Trophoblast cell (in vitro differentiated cells and primary cell): ENCODE measurements around the gene EFR3B.

Experiments used
- DNase-seq, 2 donors: peaks; one replicate each; pipeline ENCODE4 v3.0.0-alpha.2; 2016
- H2AFZ ChIP-seq: 2 replicates; pipeline ENCODE4 v1.6.1; 2013; ENCODE audit warnings: low read length, moderate library complexity, mild to moderate bottlenecking; ENCODE audit not compliant: insufficient read depth, poor library complexity
- H2AK5ac ChIP-seq: 2 replicates; pipeline ENCODE4 v1.6.1; 2013; ENCODE audit warnings: mild to moderate bottlenecking, low read length
- H2BK120ac ChIP-seq: 2 replicates; pipeline ENCODE4 v1.6.1; 2013; ENCODE audit warnings: low read length, mild to moderate bottlenecking, moderate library complexity; ENCODE audit not compliant: insufficient read depth, poor library complexity
- H2BK12ac ChIP-seq: 2 replicates; pipeline ENCODE4 v1.6.1; 2013; ENCODE audit warnings: mild to moderate bottlenecking, low read length, moderate library complexity
- H2BK5ac ChIP-seq: 2 replicates; pipeline ENCODE4 v1.6.1; 2013; ENCODE audit warnings: low read length, low read depth, moderate library complexity, mild to moderate bottlenecking; ENCODE audit not compliant: poor library complexity
- H3K14ac ChIP-seq: 2 replicates; pipeline ENCODE4 v1.6.1; 2013; ENCODE audit warnings: mild to moderate bottlenecking, low read length
- H3K18ac ChIP-seq: 2 replicates; pipeline ENCODE4 v1.6.1; 2013; ENCODE audit warnings: mild to moderate bottlenecking, low read length
- H3K23ac ChIP-seq: 2 replicates; pipeline ENCODE4 v1.6.1; 2013; ENCODE audit warnings: low read length
- H3K27ac ChIP-seq: 2 replicates; pipeline ENCODE4 v1.5.1; 2013; ENCODE audit warnings: low read depth, mild to moderate bottlenecking, inconsistent platforms, low read length, moderate library complexity
- H3K27me3 ChIP-seq: 2 replicates; pipeline ENCODE4 v1.6.1; 2013; ENCODE audit warnings: inconsistent platforms, mild to moderate bottlenecking, low read length, moderate library complexity; ENCODE audit not compliant: insufficient read depth
- H3K36me3 ChIP-seq, 2 experiments: 1 replicate in 1 of 2; 2 replicates in 1 of 2; pipeline ENCODE4 v1.6.1; 2013; ENCODE audit warnings: low read length in 2 of 2, mild to moderate bottlenecking in 2 of 2, moderate library complexity in 1 of 2; ENCODE audit not compliant: insufficient read depth in 2 of 2, control insufficient read depth in 1 of 2
- H3K4ac ChIP-seq: 2 replicates; pipeline ENCODE4 v1.6.1; 2013; ENCODE audit warnings: low read depth, mild to moderate bottlenecking, low read length, moderate library complexity
- H3K4me1 ChIP-seq, 2 experiments: 1 replicate in 1 of 2; 2 replicates in 1 of 2; pipeline ENCODE4 v1.6.1; 2013; ENCODE audit warnings: low read length in 2 of 2, mild to moderate bottlenecking in 2 of 2, moderate library complexity in 1 of 2; ENCODE audit not compliant: insufficient read depth in 2 of 2, control insufficient read depth in 1 of 2
- H3K4me2 ChIP-seq: 2 replicates; pipeline ENCODE4 v1.6.1; 2013; ENCODE audit warnings: inconsistent platforms, mild to moderate bottlenecking, low read length, moderate library complexity
- H3K4me3 ChIP-seq: 2 replicates; pipeline ENCODE4 v1.5.1; 2013; ENCODE audit warnings: mild to moderate bottlenecking, low read depth, low read length, inconsistent platforms
- H3K79me1 ChIP-seq: one replicate; pipeline ENCODE4 v1.6.1; 2013; ENCODE audit warnings: low read length
- H3K79me2 ChIP-seq: 2 replicates; pipeline ENCODE4 v1.6.1; 2013; ENCODE audit warnings: low read length, mild to moderate bottlenecking; ENCODE audit not compliant: control insufficient read depth, insufficient read depth, poor library complexity
- H3K9ac ChIP-seq: 2 replicates; pipeline ENCODE4 v1.6.1; 2013; ENCODE audit warnings: mild to moderate bottlenecking, low read length
- H3K9me3 ChIP-seq: 2 replicates; pipeline ENCODE4 v1.6.1; 2013; ENCODE audit warnings: low read depth, mild to moderate bottlenecking, control low read depth, inconsistent platforms, low read length; ENCODE audit not compliant: insufficient read depth
- H4K12ac ChIP-seq: 2 replicates; pipeline ENCODE4 v1.6.1; 2013; ENCODE audit warnings: low read depth, mild to moderate bottlenecking, low read length, moderate library complexity
- H4K8ac ChIP-seq: 2 replicates; pipeline ENCODE4 v1.6.1; 2013; ENCODE audit warnings: low read depth, mild to moderate bottlenecking, low read length, moderate library complexity
- H4K91ac ChIP-seq: one replicate; pipeline ENCODE4 v1.6.1; 2013; ENCODE audit warnings: low read depth, mild to moderate bottlenecking, low read length, moderate library complexity
- WGBS: extraction: QIAGEN DNeasy Blood & Tissue Kit; methylation state at CpG from one replicate; pipeline ENCODE4 v1.1.7; 2013; ENCODE audit warnings: missing lambda C conversion rate; ENCODE audit not compliant: insufficient read length, insufficient coverage; ENCODE audit errors: extremely low coverage; 5-methylcytosine and 5-hydroxymethylcytosine counted together

Gene EFR3B

DNA sequence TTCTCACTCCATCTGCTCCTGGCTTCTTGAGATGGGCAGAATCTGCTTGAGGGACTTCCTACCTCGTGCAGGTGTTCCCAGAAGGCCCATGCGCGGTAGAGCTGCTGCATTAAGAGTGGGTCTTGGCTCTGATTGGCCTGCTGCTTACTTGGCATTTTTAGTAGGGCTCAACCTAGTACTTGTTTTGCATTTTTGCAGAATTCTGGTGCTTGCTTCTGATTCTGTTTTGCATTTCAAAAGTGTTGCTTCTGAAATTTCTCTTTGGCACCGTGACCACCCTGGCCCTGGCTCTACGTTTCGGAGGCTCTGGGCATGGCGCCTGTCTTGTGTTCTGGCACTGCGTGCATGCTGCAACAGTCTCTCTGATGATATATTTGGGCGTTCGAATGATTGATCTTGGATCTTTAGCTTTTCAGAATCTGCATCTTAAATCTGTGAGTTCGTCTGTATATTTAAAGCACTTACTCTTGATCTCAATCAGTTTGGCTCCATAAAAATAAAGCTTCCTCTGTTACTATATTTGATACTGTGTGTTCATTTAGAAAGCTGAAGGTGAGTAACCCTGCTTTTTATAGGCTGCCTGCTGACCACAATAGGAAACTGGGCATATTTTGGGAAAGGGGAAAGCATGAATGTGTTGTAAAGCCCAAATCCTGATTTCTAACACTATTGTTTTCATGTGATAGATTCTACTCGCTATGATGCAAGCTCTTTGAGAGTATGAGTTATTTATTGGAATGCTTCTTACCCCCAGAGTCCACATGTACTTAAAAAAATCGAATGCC is 22.2 kb downstream of the EFR3B start:
- Histone ChIP-seq H3K79me2 (no peaks in the 10 kb centered on the region), H4K8ac (no peak overlapping the region), H2AK5ac (no peak overlapping the region), H3K9me3 (no peaks in the 10 kb centered on the region), H3K36me3 (no peaks in the 10 kb centered on the region), H3K14ac (no peak overlapping the region), H4K91ac (no peak overlapping the region), H3K4ac (no peak overlapping the region), H3K23ac (no peak overlapping the region), H2BK5ac (no peak overlapping the region), H3K27ac (no peak overlapping the region), H2AFZ (no peak overlapping the region), H3K18ac (no peak overlapping the region), H2BK12ac (no peak overlapping the region), H4K12ac (no peak overlapping the region), H3K4me1 (no peaks in the 10 kb centered on the region), H3K27me3 (no peaks in the 10 kb centered on the region), H3K9ac (no peak overlapping the region), H2BK120ac (no peak overlapping the region), H3K4me2 (no peak overlapping the region), H3K79me1 (no peaks in the 10 kb centered on the region), H3K4me3 (no peak overlapping the region)
- WGBS: no CpG with 5 or more reads among the region's 13 CpGs
- DNase-seq: no peak

GRCh38 chr2:25065768-25066167 is 23.9 kb downstream of the EFR3B start:
- Histone ChIP-seq H3K79me2 (no peaks in the 10 kb centered on the region), H3K4me2 (no peak overlapping the region), H3K9ac (no peak overlapping the region), H4K91ac (no peak overlapping the region), H2BK12ac (no peak overlapping the region), H3K4me1 (no peaks in the 10 kb centered on the region), H3K9me3 (no peaks in the 10 kb centered on the region), H2BK120ac (no peak overlapping the region), H3K18ac (no peak overlapping the region), H2AFZ (no peak overlapping the region), H3K79me1 (no peaks in the 10 kb centered on the region), H4K12ac (no peak overlapping the region), H3K4me3 (no peak overlapping the region), H3K23ac (no peak overlapping the region), H3K27me3 (no peaks in the 10 kb centered on the region), H3K36me3 (no peaks in the 10 kb centered on the region), H2BK5ac (no peak overlapping the region), H4K8ac (no peak overlapping the region), H2AK5ac (no peak overlapping the region), H3K27ac (no peak overlapping the region), H3K14ac (no peak overlapping the region), H3K4ac (no peak overlapping the region)
- no peak for DNase-seq
- no CpG with 5 or more reads among the region's 4 CpGs for WGBS

DNA sequence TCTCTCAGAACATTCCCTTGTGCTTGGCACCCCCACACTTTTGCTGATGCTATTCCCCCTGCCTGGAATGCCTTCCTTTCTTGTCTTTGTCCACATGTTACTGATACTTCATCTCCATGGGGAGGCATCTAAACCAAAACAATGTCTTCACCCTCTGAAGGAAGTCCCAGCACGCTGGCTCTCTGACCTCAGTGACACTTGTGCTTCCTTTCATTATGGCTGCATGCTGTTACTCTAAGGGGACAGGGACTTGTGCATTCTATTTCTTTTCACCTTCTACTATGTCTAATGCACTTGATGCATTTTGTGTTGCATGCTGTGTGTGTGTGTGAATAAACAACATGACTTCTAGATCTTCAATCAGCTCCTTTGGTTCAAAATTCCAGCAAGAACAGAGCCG is 24.6 kb downstream of the EFR3B start:
- H3K4ac ChIP-seq: no peak overlapping the region
- H3K23ac ChIP-seq: no peak overlapping the region

GRCh38 chr2:25068217-25068616 is 26.3 kb downstream of the EFR3B start:
- Histone ChIP-seq H2BK5ac (no peak overlapping the region), H3K9ac (no peak overlapping the region), H2BK120ac (no peak overlapping the region), H3K4me3 (no peak overlapping the region), H3K4ac (no peak overlapping the region), H3K27ac (no peak overlapping the region), H2AFZ (no peak overlapping the region), H3K23ac (no peak overlapping the region), H3K79me1 (no peaks in the 10 kb centered on the region), H3K9me3 (no peaks in the 10 kb centered on the region), H2BK12ac (no peak overlapping the region), H3K4me2 (no peak overlapping the region), H3K27me3 (no peaks in the 10 kb centered on the region), H4K91ac (no peak overlapping the region), H4K12ac (no peak overlapping the region), H3K14ac (no peak overlapping the region), H3K36me3 (no peaks in the 10 kb centered on the region), H3K79me2 (no peaks in the 10 kb centered on the region), H4K8ac (no peak overlapping the region), H2AK5ac (no peak overlapping the region), H3K4me1 (no peaks in the 10 kb centered on the region), H3K18ac (no peak overlapping the region)
- WGBS: no CpG with 5 or more reads among the region's 5 CpGs
- no peak for DNase-seq

More for the DNA sequence above, 24.6 kb downstream of the EFR3B start:
- H3K79me2 ChIP-seq: no peaks in the 10 kb centered on the region
- H3K36me3 ChIP-seq: no peaks in the 10 kb centered on the region
- no peak overlapping the region for H4K12ac ChIP-seq
- H3K9ac ChIP-seq: no peak overlapping the region
- no peak overlapping the region for H3K14ac ChIP-seq
- no peak overlapping the region for H4K91ac ChIP-seq
- no peak overlapping the region for H2AFZ ChIP-seq
- no CpG with 5 or more reads among the region's 2 CpGs for WGBS
- no peaks in the 10 kb centered on the region for H3K9me3 ChIP-seq
- no peak for DNase-seq
- no peak overlapping the region for H3K27ac ChIP-seq
- H2AK5ac ChIP-seq: no peak overlapping the region
- H2BK12ac ChIP-seq: no peak overlapping the region
- no peak overlapping the region for H4K8ac ChIP-seq
- H3K4me2 ChIP-seq: no peak overlapping the region
- no peak overlapping the region for H3K4me3 ChIP-seq
- no peak overlapping the region for H3K18ac ChIP-seq
- no peaks in the 10 kb centered on the region for H3K4me1 ChIP-seq
- H3K27me3 ChIP-seq: no peaks in the 10 kb centered on the region
- no peak overlapping the region for H2BK5ac ChIP-seq
- H2BK120ac ChIP-seq: no peak overlapping the region
- no peaks in the 10 kb centered on the region for H3K79me1 ChIP-seq
